ENCODE results near the gene TRIM17. TPM values are rescaled to one million over a fixed set of nuclear protein-coding genes. Genes with fewer than 3 reads are reported as not detected.
A peak's percentile ranks its signal among the peaks of the same experiment; 100 is the strongest.

TRIM17 gene
- total RNA-seq, 1 experiment from 2014 or later, result not detected

GRCh38 chr1:228453022-228453560 is 36.4 kb upstream of the TRIM17 start:
- H3K79me2 ChIP-seq (ENCODE audit: low read length), result no peaks in the 10 kb centered on the region
- DNase-seq, result no peak
- H3K9me3 ChIP-seq (ENCODE audit: low read length), result no peaks in the 10 kb centered on the region
- H3K27me3 ChIP-seq (ENCODE audit: low read length), result no peaks in the 10 kb centered on the region
- peaks cover 4% of the 10 kb centered on the region for H3K4me1 ChIP-seq (ENCODE audit: low read length)
- H3K36me3 ChIP-seq (ENCODE audit: insufficient read depth, low read length), result no peaks in the 10 kb centered on the region
- H3K27ac ChIP-seq (ENCODE audit: low read length), result no peak overlapping the region
- H3K4me2 ChIP-seq (ENCODE audit: low read depth, low read length, poor library complexity, severe bottlenecking), result peak overlapping the region; percentile 54
- no peaks in the 10 kb centered on the region for H4K20me1 ChIP-seq (ENCODE audit: insufficient read depth, low read depth, low read length)
- no peak overlapping the region; the same call in 1 of the 2 replicates for H3K4me3 ChIP-seq (ENCODE audit: low read length)
- H3K9ac ChIP-seq (ENCODE audit: low read length), result no peak overlapping the region
- no peaks in the 10 kb centered on the region for H3K9me2 ChIP-seq (replicated peaks; ENCODE audit: insufficient read depth, low read length)
- H2AFZ ChIP-seq (ENCODE audit: low read length), result peak overlapping the region; percentile 71; the same call in 1 of the 2 replicates

DNA sequence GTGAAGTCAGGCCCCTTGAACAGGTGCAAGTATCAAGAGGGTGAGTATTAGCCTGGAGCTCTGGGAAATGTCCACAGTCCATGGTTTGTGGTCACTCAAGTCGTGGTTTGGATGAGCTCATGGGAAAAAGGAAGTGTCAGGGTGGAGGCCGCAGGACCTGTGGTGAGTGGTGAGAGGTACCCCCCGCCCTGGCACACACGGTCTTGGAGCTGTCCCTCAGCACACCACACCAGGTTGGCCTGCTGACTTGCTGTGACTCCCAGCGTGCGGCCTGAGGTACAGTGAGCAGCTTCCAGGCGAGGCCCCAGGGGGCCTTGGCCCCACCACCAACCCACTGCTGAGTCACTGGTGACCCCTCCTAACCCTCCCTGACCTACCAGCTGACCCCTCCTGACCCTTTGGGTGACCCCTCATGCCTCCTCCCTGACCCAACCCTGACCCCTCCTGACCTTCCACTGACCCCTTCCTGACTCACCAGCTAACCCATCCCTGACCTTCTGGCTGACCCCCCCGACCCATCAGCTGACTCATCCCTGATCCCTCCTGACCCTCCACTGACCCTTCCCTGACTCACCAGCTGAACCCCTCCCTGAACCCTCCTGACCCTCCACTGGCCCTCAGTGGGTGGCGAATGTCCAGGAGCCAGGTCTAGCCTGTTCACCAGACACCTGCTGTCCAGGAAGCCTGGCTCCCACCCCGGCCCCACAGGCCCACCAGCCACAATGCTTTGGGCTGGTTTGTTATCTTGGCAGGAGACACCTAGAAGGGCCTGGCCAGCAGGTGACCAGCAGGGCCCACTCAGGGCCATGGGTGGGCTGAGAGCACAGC is 35.7 kb upstream of the TRIM17 start:
- Histone ChIP-seq H3K9ac (ENCODE audit: low read length) (no peak overlapping the region), H3K27me3 (ENCODE audit: low read length) (no peaks in the 10 kb centered on the region), H4K20me1 (ENCODE audit: insufficient read depth, low read depth, low read length) (no peaks in the 10 kb centered on the region), H3K4me2 (ENCODE audit: low read depth, low read length, poor library complexity, severe bottlenecking) (no peak overlapping the region), H3K4me3 (ENCODE audit: low read length) (no peak overlapping the region), H3K79me2 (ENCODE audit: low read length) (no peaks in the 10 kb centered on the region), H2AFZ (ENCODE audit: low read length) (no peak overlapping the region), H3K27ac (ENCODE audit: low read length) (no peak overlapping the region), H3K9me2 (replicated peaks; ENCODE audit: insufficient read depth, low read length) (no peaks in the 10 kb centered on the region), H3K9me3 (ENCODE audit: low read length) (no peaks in the 10 kb centered on the region), H3K4me1 (ENCODE audit: low read length) (peaks cover 4% of the 10 kb centered on the region), H3K36me3 (ENCODE audit: insufficient read depth, low read length) (no peaks in the 10 kb centered on the region)
- no peak for DNase-seq

GRCh38 chr1:228450200-228450599 is 33.5 kb upstream of the TRIM17 start:
- H3K4me1 ChIP-seq (ENCODE audit: low read length), result peaks cover 4% of the 10 kb centered on the region
- H2AFZ ChIP-seq (ENCODE audit: low read length), result no peak overlapping the region
- H3K27ac ChIP-seq (ENCODE audit: low read length), result no peak overlapping the region
- H3K4me3 ChIP-seq (ENCODE audit: low read length), result no peak overlapping the region
- H3K9me3 ChIP-seq (ENCODE audit: low read length), result no peaks in the 10 kb centered on the region
- H3K79me2 ChIP-seq (ENCODE audit: low read length), result no peaks in the 10 kb centered on the region
- H3K9ac ChIP-seq (ENCODE audit: low read length), result no peak overlapping the region
- H3K36me3 ChIP-seq (ENCODE audit: insufficient read depth, low read length), result no peaks in the 10 kb centered on the region
- H3K4me2 ChIP-seq (ENCODE audit: low read depth, low read length, poor library complexity, severe bottlenecking), result no peak overlapping the region
- H3K27me3 ChIP-seq (ENCODE audit: low read length), result no peaks in the 10 kb centered on the region
- H3K9me2 ChIP-seq (replicated peaks; ENCODE audit: insufficient read depth, low read length), result no peaks in the 10 kb centered on the region
- no peaks in the 10 kb centered on the region for H4K20me1 ChIP-seq (ENCODE audit: insufficient read depth, low read depth, low read length)
- DNase-seq, result no peak

DNA sequence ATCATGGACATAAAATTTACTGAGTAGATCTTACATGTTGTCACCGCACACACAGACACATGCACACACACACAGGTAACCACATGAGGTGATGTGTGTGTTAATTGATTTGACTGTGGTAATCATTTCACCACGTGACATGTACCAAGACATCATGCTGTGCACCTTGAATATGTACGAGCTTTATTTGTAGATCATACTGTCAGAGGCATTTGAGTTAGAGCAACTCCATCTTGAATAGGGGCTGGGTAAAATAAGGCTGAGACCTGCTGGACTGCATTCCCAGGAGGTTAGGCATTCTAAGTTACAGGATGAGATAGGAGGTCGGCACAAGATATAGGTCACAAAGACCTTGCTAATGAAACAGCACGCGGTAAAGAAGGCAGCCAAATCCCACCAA is 31.7 kb upstream of the TRIM17 start:
- no peak overlapping the region for H3K27ac ChIP-seq (ENCODE audit: low read length)
- H3K4me1 ChIP-seq (ENCODE audit: low read length), result peaks cover 3% of the 10 kb centered on the region
- no peaks in the 10 kb centered on the region for H4K20me1 ChIP-seq (ENCODE audit: insufficient read depth, low read depth, low read length)
- H2AFZ ChIP-seq (ENCODE audit: low read length), result no peak overlapping the region
- H3K9ac ChIP-seq (ENCODE audit: low read length), result no peak overlapping the region
- DNase-seq, result no peak
- no peak overlapping the region for H3K4me2 ChIP-seq (ENCODE audit: low read depth, low read length, poor library complexity, severe bottlenecking)
- no peaks in the 10 kb centered on the region for H3K36me3 ChIP-seq (ENCODE audit: insufficient read depth, low read length)
- H3K9me3 ChIP-seq (ENCODE audit: low read length), result no peaks in the 10 kb centered on the region
- H3K27me3 ChIP-seq (ENCODE audit: low read length), result no peaks in the 10 kb centered on the region
- no peak overlapping the region for H3K4me3 ChIP-seq (ENCODE audit: low read length)
- H3K9me2 ChIP-seq (replicated peaks; ENCODE audit: insufficient read depth, low read length), result no peaks in the 10 kb centered on the region
- no peaks in the 10 kb centered on the region for H3K79me2 ChIP-seq (ENCODE audit: low read length)

DNA sequence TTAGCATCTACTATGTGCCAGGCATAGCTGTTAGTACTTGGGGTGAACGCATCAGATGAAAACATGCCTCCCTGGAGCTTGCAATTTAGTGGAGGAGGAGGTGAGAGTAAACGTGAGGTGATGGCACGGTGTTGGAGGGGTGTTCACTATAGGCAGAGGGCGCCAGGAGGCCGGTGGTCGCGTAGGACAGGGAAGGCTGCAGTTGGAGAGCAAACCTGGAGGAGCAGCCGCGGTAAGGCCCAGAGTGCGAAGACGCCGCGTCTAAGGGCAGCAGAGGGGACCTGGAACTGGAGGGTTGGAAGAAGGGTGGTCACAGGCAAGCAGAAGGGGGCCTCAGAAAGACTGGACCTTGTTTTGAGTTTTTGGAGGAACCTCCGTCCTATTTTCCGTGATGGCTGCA is 30.2 kb upstream of the TRIM17 start:
- H3K9ac ChIP-seq (ENCODE audit: low read length), result no peak overlapping the region
- no peaks in the 10 kb centered on the region for H3K9me2 ChIP-seq (replicated peaks; ENCODE audit: insufficient read depth, low read length)
- H3K36me3 ChIP-seq (ENCODE audit: insufficient read depth, low read length), result no peaks in the 10 kb centered on the region
- no peak overlapping the region for H3K4me3 ChIP-seq (ENCODE audit: low read length)
- no peak for DNase-seq
- H4K20me1 ChIP-seq (ENCODE audit: insufficient read depth, low read depth, low read length), result no peaks in the 10 kb centered on the region
- no peaks in the 10 kb centered on the region for H3K27me3 ChIP-seq (ENCODE audit: low read length)
- no peak overlapping the region for H3K27ac ChIP-seq (ENCODE audit: low read length)
- H3K9me3 ChIP-seq (ENCODE audit: low read length), result no peaks in the 10 kb centered on the region
- no peaks in the 10 kb centered on the region for H3K79me2 ChIP-seq (ENCODE audit: low read length)
- no peaks in the 10 kb centered on the region for H3K4me1 ChIP-seq (ENCODE audit: low read length)
- no peak overlapping the region for H3K4me2 ChIP-seq (ENCODE audit: low read depth, low read length, poor library complexity, severe bottlenecking)
- H2AFZ ChIP-seq (ENCODE audit: low read length), result no peak overlapping the region

DNA sequence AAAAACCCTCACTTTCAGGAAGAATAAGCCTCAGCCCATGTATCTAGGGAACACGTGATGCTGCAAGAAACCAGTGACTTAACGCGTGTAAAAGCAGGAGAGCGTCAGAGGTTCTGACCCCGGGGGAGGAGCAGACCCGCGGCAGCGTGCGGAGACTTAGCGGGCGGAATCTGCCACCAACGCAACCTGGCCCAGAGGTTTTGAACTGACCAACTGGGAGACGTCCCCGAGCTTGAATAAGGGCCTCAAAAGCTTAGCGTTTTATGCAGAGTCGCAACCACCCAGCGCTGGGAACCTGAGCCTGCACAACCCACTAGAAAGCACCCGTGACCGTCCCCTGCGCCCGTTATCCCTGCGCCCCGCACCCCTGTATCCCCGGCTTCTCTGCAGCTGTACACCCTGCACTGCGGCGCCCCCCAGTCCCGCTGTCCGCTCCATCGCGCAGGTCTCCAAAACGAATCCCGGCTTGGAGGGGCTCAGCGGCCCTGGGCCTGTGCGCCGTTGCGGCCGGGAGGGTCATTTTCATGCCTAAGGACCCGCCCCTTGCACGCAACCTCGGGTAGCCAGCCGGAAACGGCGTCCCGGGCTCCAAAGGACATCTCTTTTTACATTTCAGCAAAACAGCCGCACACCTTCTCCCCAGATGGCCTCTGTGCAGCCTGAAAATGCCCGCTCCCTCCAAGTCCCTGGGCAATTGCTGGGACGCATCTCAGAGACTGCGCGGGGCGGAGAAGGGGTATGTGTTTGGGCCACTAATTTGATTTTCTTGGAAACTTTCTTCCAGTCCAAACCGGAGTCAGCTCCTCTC is 29.4 kb upstream of the TRIM17 start:
- H3K9ac ChIP-seq (ENCODE audit: low read length), result no peak overlapping the region
- H3K4me3 ChIP-seq (ENCODE audit: low read length), result no peak overlapping the region
- H3K79me2 ChIP-seq (ENCODE audit: low read length), result no peaks in the 10 kb centered on the region
- no peak overlapping the region for H3K4me2 ChIP-seq (ENCODE audit: low read depth, low read length, poor library complexity, severe bottlenecking)
- no peak overlapping the region for H3K27ac ChIP-seq (ENCODE audit: low read length)
- no peaks in the 10 kb centered on the region for H3K9me3 ChIP-seq (ENCODE audit: low read length)
- no peaks in the 10 kb centered on the region for H3K9me2 ChIP-seq (replicated peaks; ENCODE audit: insufficient read depth, low read length)
- H2AFZ ChIP-seq (ENCODE audit: low read length), result no peak overlapping the region
- no peaks in the 10 kb centered on the region for H3K4me1 ChIP-seq (ENCODE audit: low read length)
- DNase-seq, result no peak
- no peaks in the 10 kb centered on the region for H3K27me3 ChIP-seq (ENCODE audit: low read length)
- no peaks in the 10 kb centered on the region for H4K20me1 ChIP-seq (ENCODE audit: insufficient read depth, low read depth, low read length)
- no peaks in the 10 kb centered on the region for H3K36me3 ChIP-seq (ENCODE audit: insufficient read depth, low read length)

DNA sequence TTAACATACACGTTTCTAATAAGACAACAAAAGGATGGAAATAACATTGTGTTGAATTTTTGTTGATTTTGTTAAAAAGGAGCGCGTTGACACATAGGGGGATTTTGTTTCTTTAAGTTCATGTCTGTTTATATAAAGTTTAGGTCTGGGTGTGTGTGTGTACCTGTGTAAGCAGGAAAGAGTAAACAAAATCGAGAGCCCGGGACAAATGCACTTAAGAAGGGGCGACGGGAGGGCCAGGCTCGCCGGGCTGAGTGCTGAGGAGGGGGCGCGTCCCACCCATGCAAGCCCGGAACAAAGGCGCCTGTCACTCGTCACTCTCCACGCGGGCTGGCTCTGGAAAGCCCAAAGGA is 28.8 kb upstream of the TRIM17 start:
- Histone ChIP-seq H3K9me3 (ENCODE audit: low read length) (no peaks in the 10 kb centered on the region), H2AFZ (ENCODE audit: low read length) (no peak overlapping the region), H3K4me1 (ENCODE audit: low read length) (no peaks in the 10 kb centered on the region), H3K79me2 (ENCODE audit: low read length) (no peaks in the 10 kb centered on the region), H3K36me3 (ENCODE audit: insufficient read depth, low read length) (no peaks in the 10 kb centered on the region), H3K9ac (ENCODE audit: low read length) (no peak overlapping the region), H3K27ac (ENCODE audit: low read length) (no peak overlapping the region), H3K4me3 (ENCODE audit: low read length) (no peak overlapping the region), H3K9me2 (replicated peaks; ENCODE audit: insufficient read depth, low read length) (no peaks in the 10 kb centered on the region), H4K20me1 (ENCODE audit: insufficient read depth, low read depth, low read length) (no peaks in the 10 kb centered on the region), H3K4me2 (ENCODE audit: low read depth, low read length, poor library complexity, severe bottlenecking) (no peak overlapping the region), H3K27me3 (ENCODE audit: low read length) (no peaks in the 10 kb centered on the region)
- no peak for DNase-seq

DNA sequence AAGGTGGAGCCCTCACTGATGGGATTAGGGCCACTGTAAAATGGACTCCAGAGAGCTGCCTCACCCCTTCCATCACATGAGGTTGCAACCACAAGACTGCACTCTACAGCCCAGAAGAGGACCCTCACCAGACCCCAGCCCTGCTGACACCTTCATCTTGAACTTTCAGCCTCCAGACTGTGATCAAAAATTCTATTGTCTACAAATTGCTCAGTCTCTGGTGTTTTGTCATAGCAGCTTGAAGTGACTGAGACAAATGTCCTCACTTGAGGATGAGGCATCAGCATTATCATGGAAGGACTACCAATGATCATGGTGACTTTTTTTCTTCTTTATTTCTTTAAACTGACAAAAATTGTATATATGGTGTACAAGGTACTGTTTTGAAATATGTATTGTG is 26.7 kb upstream of the TRIM17 start:
- no peaks in the 10 kb centered on the region for H3K79me2 ChIP-seq (ENCODE audit: low read length)
- H3K36me3 ChIP-seq (ENCODE audit: insufficient read depth, low read length), result no peaks in the 10 kb centered on the region
- H3K9me3 ChIP-seq (ENCODE audit: low read length), result no peaks in the 10 kb centered on the region
- no peak overlapping the region for H3K4me3 ChIP-seq (ENCODE audit: low read length)
- no peak overlapping the region for H3K4me2 ChIP-seq (ENCODE audit: low read depth, low read length, poor library complexity, severe bottlenecking)
- H4K20me1 ChIP-seq (ENCODE audit: insufficient read depth, low read depth, low read length), result no peaks in the 10 kb centered on the region
- DNase-seq, result no peak
- no peaks in the 10 kb centered on the region for H3K9me2 ChIP-seq (replicated peaks; ENCODE audit: insufficient read depth, low read length)
- no peak overlapping the region for H2AFZ ChIP-seq (ENCODE audit: low read length)
- no peaks in the 10 kb centered on the region for H3K4me1 ChIP-seq (ENCODE audit: low read length)
- H3K27me3 ChIP-seq (ENCODE audit: low read length), result no peaks in the 10 kb centered on the region
- H3K9ac ChIP-seq (ENCODE audit: low read length), result no peak overlapping the region
- no peak overlapping the region for H3K27ac ChIP-seq (ENCODE audit: low read length)
